Nephron (organoid): ENCODE measurements around the gene FIBCD1.

ENCODE experiments used
- H3K27ac Mint-ChIP-seq, 3 experiments: 2 replicates each; pipeline ENCODE4 v1.8.0; 2020; ENCODE audit warnings: mixed read lengths in 3 of 3, mild to moderate bottlenecking in 2 of 3, moderate library complexity in 1 of 3
- H3K27me3 Mint-ChIP-seq: 2 replicates; pipeline ENCODE4 v1.8.0; 2021; ENCODE audit warnings: low read depth, mild to moderate bottlenecking, moderate library complexity, mixed read lengths
- H3K36me3 Mint-ChIP-seq: 2 replicates; pipeline ENCODE4 v1.8.0; 2020; ENCODE audit warnings: low read depth, mixed read lengths
- H3K4me1 Mint-ChIP-seq: 2 replicates; pipeline ENCODE4 v1.8.0; 2020; ENCODE audit warnings: mixed read lengths
- H3K4me3 Mint-ChIP-seq, 3 experiments: 2 replicates each; pipeline ENCODE4 v1.8.0; 2020; ENCODE audit warnings: mild to moderate bottlenecking in 3 of 3, mixed read lengths in 3 of 3, moderate library complexity in 2 of 3
- H3K9me3 Mint-ChIP-seq: 2 replicates; pipeline ENCODE4 v1.8.0; 2020; ENCODE audit warnings: mixed read lengths
- TF ChIP-seq, protein P1 (sequence below), 3 experiments: fragments of 200-600 bp; sonication (generic); IDR thresholded peaks; one replicate each; pipeline ENCODE4 v1.5.0; 2021; ENCODE audit warnings: antibody characterized with exemption in 3 of 3; ENCODE audit not compliant: unreplicated experiment in 3 of 3

The FIBCD1 gene

DNA sequence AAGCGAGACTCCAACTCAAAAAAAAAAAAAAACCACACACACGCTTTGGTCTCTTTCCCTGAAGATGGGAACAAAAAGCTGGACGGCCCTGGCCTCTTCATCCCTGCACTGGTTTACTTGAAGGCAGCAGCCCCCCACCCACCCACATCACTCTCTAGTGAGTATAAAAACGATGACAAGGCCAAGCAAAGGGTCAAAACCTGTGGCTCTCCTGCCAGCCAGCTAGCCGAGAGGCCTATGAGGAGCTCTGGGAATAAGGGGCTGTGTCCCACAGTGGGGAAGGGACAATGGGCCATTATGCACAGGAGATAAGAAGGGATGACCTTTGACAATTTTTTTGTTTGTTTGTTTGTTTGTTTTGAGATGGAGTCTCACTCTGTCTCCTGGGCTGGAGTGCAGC is 55.6 kb downstream of the FIBCD1 start:
- Mint-ChIP-seq H3K36me3 (peaks cover 74% of the 10 kb centered on the region), H3K9me3 (no peaks in the 10 kb centered on the region), H3K27ac (no peak overlapping the region), H3K27me3 (no peaks in the 10 kb centered on the region), H3K4me3 (no peak overlapping the region), H3K4me1 (no peaks in the 10 kb centered on the region)
- TF ChIP-seq, protein P1, sequence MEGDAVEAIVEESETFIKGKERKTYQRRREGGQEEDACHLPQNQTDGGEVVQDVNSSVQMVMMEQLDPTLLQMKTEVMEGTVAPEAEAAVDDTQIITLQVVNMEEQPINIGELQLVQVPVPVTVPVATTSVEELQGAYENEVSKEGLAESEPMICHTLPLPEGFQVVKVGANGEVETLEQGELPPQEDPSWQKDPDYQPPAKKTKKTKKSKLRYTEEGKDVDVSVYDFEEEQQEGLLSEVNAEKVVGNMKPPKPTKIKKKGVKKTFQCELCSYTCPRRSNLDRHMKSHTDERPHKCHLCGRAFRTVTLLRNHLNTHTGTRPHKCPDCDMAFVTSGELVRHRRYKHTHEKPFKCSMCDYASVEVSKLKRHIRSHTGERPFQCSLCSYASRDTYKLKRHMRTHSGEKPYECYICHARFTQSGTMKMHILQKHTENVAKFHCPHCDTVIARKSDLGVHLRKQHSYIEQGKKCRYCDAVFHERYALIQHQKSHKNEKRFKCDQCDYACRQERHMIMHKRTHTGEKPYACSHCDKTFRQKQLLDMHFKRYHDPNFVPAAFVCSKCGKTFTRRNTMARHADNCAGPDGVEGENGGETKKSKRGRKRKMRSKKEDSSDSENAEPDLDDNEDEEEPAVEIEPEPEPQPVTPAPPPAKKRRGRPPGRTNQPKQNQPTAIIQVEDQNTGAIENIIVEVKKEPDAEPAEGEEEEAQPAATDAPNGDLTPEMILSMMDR (IDR thresholded peaks at IDR 0.05; ENCODE audit: unreplicated experiment in 3 of 3): no peak

DNA sequence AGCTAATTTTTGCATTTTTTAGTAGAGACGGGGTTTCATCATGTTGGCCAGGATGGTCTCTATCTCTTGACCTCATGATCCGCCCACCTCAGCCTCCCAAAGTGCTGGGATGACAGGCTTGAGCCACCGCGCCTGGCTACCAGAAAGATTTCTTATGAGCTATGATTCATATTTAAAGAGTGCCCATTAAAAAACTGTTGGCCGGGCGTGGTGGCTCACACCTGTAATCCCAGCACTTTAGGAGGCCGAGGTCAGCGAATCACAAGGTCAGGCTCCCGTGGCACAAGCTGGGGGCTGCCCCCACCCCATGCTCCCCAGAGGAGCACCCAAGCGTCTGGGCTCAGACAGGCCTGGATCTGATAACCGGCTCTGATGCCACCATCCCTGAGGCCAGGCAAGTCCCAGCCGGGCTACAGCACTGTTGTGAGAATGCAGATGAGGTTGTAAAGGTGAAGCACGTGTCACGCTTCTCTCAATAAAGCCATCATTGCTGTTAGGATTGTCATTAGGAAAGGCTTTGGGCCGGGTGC is 56.3 kb downstream of the FIBCD1 start:
- TF ChIP-seq, protein P1 (IDR thresholded peaks at IDR 0.05; ENCODE audit: unreplicated experiment in 3 of 3): no peak
- no peaks in the 10 kb centered on the region for H3K4me1 Mint-ChIP-seq
- H3K27ac Mint-ChIP-seq: no peak overlapping the region

DNA sequence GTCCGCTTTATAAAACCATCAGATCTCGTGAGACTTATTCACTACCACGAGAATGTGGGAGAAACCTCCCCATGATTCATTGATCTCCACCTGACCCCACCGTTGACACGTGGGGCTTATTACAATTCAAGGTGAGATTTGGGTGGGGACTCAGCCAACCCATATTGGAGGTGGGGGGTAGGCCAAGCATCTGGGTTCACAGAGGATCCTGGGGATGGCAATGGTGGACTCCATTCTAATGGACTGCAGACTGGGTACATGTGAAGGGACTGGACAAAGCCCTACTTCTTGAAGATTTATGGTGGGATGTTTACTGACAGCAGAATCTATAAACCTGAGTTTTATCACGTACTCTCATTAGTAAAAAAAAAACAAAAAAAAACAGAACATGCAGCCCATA is 57.5 kb downstream of the FIBCD1 start:
- Mint-ChIP-seq H3K4me3 (no peak overlapping the region), H3K27ac (no peak overlapping the region), H3K27me3 (no peaks in the 10 kb centered on the region), H3K9me3 (no peaks in the 10 kb centered on the region), H3K4me1 (no peaks in the 10 kb centered on the region), H3K36me3 (peaks cover 69% of the 10 kb centered on the region)
- TF ChIP-seq, protein P1 (IDR thresholded peaks at IDR 0.05; ENCODE audit: unreplicated experiment in 3 of 3): no peak

More for the DNA sequence above, 56.3 kb downstream of the FIBCD1 start:
- Mint-ChIP-seq H3K4me3 (no peak overlapping the region), H3K9me3 (no peaks in the 10 kb centered on the region), H3K36me3 (peaks cover 71% of the 10 kb centered on the region), H3K27me3 (no peaks in the 10 kb centered on the region)

DNA sequence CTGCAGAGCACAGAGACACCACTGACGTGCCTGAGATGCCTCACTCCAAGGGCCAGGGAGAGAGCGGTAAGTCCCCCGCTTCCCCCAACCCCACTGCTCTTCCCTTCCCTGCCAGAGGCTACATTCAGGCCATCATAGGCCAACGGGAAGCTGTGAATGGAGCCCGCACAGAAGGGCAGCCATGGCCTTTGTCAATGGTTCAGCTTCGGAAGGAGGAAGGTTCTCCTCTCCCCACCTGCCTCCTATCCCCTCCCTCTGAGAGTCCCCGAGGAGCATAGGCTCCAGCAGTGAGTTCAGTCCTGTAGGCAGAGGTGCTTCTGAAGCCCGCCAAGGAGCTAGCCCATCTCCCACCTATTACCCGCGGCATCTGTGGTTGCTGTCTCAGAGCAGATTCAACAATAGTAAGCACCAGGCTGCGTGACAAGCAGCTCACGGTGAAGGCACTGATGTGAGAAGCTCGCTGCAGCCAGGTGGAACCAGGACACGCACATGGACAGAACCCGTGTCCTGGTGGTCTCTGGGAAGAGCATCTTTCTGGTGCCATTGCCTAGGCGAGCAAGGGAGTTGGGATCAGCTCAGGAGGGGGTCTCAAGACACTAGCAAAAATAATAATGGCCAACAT is 58.3 kb downstream of the FIBCD1 start:
- Mint-ChIP-seq H3K4me1 (no peaks in the 10 kb centered on the region), H3K27ac (no peak overlapping the region), H3K36me3 (peaks cover 66% of the 10 kb centered on the region), H3K9me3 (no peaks in the 10 kb centered on the region), H3K4me3 (no peak overlapping the region), H3K27me3 (no peaks in the 10 kb centered on the region)
- TF ChIP-seq, protein P1 (IDR thresholded peaks at IDR 0.05; ENCODE audit: unreplicated experiment in 3 of 3): no peak

DNA sequence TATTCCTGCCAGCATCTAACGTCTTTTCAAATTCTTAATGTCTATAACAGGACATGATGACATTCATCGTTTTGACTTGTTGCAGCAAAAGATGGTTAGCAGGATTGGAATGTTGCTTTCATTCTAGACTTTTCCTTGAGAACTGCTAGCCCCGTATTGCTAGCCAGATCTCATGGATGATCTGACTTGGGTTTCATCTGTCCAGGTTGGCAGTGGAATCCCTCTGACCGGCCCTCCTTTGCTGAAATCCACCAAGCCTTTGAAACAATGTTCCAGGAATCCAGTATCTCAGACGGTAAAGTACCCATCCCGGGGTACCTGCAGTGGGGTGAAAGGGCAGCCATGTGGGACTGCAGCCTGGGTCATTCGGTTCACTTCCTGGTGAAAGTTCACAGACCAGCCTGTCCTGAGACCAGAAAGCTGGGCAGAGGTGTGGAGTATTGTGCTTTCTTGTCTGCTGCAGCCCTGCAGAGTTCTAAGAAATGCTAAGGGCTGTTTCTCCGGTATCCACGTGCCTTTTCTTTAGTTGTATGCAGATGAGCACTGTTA is 59.1 kb downstream of the FIBCD1 start:
- Mint-ChIP-seq H3K27me3 (no peaks in the 10 kb centered on the region), H3K4me1 (no peaks in the 10 kb centered on the region), H3K27ac (no peak overlapping the region), H3K4me3 (no peak overlapping the region), H3K9me3 (no peaks in the 10 kb centered on the region), H3K36me3 (peaks cover 66% of the 10 kb centered on the region)
- TF ChIP-seq, protein P1 (IDR thresholded peaks at IDR 0.05; ENCODE audit: unreplicated experiment in 3 of 3): no peak

DNA sequence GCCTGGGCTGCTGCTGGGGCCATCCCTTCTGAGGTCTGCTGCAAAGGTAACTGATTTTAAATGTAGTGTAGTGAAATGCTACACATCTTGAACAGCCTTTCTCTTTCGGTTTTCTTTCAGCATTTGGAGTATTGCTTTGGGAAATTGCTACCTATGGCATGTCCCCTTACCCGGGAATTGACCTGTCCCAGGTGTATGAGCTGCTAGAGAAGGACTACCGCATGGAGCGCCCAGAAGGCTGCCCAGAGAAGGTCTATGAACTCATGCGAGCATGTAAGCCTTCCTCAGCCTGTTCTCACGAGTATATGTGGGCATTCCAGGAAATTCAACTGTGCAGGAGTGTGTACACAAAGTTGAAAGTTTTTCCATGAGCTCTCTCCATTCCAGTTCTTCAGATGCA is 60.8 kb downstream of the FIBCD1 start:
- peaks cover 76% of the 10 kb centered on the region for H3K36me3 Mint-ChIP-seq
- H3K4me1 Mint-ChIP-seq: peaks cover 3% of the 10 kb centered on the region
- H3K27ac Mint-ChIP-seq: no peak overlapping the region
- TF ChIP-seq, protein P1 (IDR thresholded peaks at IDR 0.05; ENCODE audit: unreplicated experiment in 3 of 3): no peak
- no peaks in the 10 kb centered on the region for H3K9me3 Mint-ChIP-seq
- H3K27me3 Mint-ChIP-seq: no peaks in the 10 kb centered on the region
- no peak overlapping the region for H3K4me3 Mint-ChIP-seq
